GM18517 (cell line): ENCODE measurements around the gene RAB10.
A peak's percentile ranks its signal among the peaks of the same experiment; 100 is the strongest.

Experiments used
- ATAC-seq: cut with Tn5 transposase; IDR thresholded peaks from one replicate; pipeline ENCODE4 v1.9.1; 2021; ENCODE audit warnings: mild to moderate bottlenecking, moderate library complexity; ENCODE audit not compliant: unreplicated experiment

The RAB10 gene

DNA sequence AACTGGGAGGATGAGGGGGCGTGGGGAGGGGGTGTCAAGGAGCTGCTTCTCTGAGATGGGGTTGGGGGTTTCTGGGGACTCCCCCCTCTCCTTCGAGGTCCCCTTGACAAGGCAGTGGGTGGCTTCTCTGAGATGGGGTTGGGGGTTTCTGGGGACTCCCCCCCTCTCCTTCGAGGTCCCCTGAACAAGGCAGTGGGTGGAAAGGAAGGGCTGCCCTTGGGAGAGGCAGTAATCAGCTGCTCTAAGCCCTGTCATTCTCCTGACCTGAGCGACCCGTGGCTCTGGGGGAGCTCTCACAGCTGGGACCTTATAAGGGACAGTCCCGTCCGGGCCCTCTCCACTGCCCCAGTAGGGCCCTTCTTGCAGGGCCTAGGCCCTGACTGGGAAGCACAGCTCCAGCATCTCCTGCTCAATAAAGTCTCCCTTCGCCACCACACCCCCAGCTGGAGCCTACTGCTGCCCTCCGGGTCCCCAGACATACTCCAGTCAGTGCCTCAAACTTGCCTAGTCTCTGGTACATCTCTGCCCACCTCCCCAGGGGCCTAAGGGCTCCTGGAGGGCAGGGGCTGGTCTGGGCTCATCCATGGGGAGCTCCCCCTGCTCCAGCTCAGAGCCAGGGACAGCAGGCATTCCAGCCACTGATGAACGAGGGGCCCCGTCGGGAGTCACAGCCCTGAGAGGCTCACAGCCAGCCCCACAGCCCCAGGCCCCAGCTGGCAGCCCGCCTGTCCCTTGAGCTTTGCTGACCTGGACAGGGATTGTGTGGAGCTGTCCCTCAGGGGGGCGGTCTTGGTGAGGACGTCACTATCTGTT, 141.8 kb downstream of the RAB10 start:
- ATAC-seq, result no peak

DNA sequence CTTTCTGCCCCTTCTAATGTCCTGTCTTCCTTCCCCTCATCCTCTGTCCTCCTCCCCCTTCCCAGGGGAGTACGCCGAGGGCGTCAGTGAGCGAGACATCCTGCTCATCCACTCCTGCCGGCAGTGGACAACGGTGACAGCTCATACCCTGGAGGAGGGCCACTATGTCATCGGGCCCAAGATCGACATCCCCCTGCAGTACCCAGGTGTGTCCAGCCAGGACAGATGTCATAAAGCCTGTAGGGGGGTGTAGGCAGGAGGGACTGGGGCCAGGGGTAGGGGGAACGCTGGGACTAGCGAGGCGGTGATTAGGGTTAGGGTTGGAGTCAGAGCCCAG, 142.4 kb downstream of the RAB10 start:
- ATAC-seq, result no peak

DNA sequence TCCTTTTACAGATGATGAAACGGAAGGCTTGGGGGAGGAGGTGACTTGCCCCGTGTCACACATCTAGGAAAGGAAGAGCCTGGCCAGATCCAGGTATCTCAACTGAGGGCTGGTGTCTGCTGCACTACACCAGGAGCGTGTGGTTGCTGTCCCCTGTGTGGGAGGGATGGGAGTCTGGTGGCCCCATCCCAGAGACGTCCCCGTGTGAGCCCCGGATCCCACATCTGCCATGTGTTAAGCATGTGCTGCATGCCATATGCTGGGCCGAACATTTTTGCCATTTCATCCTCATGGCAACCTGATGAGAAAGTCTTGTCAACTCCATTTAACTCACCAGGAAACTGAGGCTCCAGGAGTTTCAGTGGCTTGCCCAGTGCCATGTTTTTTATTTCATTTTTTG, 143.2 kb downstream of the RAB10 start:
- no peak for ATAC-seq

DNA sequence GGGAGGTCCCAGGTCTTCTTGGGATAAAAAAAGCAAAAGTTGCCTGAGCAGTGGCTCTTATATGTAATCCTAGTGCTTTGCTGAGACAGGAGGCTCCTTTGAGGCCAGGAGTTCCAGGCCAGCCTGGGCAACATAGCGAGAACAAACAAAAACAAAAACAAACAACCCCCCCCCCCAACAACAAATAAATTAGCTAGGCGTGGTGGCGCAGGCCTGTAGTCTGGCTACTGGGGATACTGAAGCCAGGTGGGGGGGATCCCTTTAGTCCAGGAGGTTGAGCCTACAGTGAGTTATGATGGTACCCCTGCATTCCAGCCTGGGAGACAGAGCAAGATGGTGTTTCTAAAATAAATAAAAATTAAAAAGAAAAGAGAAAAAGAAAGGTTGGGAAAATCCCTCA, 144.4 kb downstream of the RAB10 start:
- ATAC-seq, result no peak

DNA sequence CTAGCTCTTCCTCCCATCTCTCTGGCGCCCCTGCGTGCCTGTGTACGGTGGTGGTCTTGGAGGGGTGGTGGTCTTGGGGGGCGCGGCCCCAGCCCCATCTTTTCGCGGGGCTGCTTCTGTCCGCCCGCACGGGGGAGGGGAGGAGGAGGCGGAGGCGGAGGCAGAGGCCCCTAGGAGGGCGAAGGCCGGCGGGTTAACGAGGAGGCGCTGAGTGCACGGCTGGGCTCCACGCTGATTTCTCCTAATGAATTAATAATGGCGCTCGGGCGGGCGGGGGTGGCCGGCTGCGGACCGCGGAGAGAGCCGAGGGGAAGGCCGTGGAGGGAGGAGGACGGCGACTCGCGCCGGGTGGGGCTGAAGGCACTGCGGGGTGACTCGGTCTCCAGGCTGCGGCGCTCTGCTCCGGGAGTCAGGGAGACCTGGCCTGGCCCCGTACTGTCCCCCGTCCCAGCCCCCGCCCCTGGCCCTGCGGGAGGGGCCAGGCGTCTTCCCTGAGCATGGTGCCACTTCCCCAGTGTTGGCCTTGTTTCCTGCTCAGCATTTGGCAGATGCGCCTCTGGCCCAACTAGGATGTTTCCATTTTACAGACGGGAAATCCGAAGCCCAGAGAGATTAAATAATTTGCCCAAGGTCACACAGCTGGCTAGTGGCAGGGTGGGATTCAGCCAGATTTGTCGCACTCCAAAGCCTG, 145.0 kb downstream of the RAB10 start:
- no peak for ATAC-seq

DNA sequence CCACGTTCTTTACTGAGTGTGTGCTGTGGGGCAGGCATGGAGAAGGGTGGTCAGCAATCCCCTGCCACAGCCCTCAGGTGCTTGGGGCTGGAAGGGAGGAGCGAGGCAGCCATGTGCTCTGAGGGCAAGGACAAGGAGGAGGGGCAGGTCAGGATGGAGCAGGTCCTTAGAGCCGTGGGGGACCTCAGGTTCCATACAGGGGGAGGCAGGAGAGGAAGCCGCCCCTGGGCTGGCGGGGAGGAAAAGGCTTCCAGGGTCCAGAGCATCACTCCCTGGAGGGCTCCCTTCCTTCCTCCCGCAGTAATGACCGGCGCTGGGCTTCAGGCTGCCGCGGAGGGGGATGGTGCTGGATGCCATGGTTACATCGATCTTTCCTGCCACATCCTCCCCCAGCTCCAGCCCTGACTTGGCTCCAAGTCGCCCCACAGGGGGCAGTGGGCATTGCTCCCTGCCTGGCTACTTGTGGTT, 145.6 kb downstream of the RAB10 start:
- no peak for ATAC-seq

DNA sequence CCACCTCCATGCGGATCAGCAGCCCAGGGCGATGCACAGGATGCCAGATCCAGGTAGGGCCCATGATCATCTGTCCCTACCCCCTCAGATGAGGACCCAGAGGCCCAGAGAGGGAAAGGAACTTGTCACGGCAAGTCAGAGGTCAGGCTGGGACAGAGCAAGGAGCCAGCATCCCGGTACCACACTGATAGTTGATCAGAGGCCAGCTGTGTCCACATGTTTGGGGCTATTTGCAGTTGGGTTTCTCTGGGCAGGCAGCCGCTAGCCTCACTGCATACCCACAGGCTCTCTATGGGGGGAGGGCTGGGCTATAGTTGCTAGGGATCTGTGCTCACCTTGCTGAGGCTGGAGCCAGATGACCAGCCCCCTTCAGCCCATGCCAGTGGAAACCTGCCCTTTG, 148.6 kb downstream of the RAB10 start:
- ATAC-seq, result no peak

DNA sequence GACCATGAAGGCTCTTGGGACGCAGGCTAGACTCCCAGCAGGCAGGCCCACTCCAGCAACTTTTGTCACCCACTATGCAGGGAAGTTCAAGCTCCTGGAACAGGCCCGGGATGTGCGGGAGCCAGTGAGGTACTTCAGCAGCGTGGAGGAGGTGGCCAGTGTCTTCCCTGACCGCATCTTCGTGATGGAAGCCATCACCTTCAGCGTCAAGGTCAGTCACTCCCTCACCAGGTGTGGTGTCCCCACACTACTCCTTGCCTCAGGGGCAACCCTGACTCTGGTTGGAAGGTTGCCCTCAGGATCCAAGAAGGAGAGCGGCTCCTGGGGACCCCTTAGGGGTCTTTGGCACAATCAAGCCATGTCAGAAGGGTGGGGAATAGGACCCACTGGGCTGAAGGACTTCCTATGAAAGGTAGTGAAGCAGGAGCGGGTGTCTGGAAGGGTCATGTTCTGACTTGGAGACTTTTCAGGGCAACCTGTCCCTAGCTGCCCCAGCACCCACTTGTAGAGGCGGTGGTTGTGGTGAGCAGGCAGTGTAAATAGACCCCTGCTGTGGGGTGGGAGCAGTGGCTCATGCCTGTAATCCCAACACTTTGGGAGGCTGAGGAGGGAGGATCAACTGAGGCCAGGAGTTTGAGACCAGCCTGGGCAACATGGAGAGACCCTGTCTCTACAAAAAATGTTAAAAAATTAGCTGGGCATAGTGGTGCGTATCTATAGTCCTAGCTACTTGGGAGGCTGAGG, 149.2 kb downstream of the RAB10 start:
- ATAC-seq, result no peak

DNA sequence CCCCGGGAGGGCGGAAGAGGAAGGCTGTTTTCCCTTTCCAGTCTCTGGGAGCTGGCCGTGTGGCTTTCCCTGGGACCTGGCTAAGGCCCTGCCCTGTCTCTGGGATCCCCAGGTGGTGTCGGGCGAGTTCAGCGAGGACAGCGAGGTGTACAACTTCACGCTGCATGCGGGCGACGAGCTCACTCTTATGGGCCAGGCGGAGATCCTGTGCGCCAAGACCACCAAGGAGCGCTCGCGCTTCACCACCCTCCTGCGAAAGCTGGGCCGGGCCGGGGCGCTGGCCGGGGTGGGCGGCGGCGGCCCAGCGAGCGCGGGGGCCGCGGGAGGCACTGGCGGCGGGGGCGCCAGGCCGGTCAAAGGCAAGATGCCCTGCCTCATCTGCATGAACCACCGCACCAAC, 150.2 kb downstream of the RAB10 start:
- no peak for ATAC-seq

DNA sequence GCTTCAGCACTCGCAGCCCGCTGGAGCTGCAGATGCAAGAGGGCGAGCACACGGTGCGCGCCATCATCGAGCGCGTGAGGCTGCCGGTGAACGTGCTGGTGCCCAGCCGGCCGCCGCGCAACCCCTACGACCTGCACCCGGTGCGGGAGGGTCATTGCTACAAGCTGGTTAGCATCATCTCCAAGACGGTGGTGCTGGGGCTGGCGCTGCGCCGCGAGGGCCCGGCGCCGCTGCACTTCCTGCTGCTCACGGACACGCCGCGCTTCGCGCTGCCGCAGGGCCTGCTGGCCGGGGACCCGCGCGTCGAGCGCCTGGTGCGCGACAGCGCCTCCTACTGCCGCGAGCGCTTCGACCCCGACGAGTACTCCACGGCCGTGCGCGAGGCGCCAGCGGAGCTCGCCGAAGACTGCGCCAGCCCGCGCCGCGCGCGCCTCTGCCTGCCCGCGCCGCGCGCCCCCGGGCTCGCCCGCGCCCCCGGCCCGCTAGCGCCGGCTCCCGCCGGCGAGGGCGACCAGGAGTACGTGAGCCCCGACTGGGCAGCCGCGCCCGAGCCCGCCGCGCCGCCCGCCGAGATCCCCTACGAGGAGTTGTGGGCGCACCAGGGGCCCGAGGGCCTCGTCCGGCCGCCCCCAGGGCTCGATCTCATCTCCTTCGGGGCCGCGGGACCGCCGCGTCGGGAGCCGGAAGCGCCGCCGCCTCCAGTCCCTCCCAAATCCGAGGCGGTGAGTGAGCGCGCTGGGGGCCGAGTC, 150.8 kb downstream of the RAB10 start:
- peak; percentile 79 for ATAC-seq

DNA sequence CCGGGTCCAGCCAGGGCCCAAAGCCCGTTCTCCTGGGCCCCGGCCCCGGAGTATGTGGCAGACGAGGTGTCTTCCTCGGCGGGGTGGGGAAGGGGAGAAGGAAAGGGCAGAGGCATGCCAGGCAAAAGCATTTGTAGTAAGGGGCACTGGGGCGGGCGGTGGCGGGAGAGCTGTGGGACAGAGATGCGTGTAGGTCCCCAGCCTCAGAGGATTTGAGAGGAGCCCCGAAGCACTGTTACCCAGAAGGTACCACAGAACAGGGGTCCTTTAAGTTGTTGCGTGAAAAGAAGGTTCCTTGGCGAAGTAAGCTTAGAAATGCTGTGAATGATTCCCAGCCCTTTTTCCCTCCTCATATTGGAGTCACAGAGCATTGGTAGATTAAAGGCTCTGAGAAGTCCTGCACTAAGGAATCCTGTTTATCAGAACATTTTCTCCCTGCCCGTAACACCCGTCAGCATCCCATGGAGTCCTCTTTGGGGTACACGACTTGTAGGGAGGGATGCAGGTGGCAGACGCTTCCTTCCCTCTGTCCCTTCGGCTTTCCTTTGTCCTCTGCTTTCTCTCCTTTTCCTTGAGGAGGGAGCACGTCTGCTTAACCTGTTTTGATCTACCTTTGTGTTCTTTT, 151.5 kb downstream of the RAB10 start:
- no peak for ATAC-seq

DNA sequence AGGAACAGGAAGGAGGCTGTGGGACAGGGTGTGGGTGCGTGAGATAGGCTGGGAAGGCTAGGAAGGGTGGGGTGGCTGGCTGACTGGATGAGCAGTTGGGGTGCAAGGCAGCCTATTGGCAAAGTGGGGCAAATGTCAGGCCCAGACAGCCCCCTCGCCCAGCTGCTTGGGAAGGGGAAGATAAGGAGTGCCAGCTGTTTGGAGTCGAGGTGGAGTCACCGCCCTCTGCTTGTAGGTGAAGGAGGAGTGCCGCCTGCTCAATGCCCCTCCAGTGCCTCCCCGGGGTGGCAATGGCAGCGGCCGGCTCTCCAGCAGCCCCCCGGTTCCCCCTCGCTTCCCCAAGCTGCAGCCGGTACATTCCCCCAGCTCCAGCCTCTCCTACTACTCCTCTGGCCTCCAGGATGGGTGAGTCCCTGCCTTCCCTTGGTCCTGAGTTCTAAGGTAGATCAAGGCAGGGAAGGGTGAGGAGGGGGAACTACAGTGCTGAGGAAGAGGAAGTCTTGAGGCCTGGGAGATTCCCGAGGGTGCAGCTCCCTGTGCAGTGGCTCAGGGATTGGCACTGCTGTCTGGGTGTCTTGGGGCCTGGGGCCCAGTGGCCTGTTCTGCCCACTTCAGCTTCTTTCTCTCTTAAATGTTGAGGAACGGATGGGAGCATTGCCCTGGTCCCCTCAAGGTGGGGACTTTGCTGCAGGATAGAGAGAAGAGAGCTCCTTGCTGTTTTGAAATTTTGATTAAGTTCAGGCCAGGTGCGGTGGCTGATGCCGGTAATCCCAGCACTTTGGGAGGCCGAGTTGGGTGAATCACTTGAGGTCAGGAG, 152.3 kb downstream of the RAB10 start:
- no peak for ATAC-seq
